Measurements from ENCODE around the gene PDCD11.

The PDCD11 gene

GRCh38 chr10:103450201-103450695 lies 53.8 kb downstream of the PDCD11 start:
- DNase-seq: no peak

GRCh38 chr10:103451091-103451813 lies 54.8 kb downstream of the PDCD11 start:
- DNase-seq: peak; percentile 46

- peak; percentile 51 for DNase-seq
These were observed 55.5 kb downstream of the PDCD11 start, which contains the start of gene CALHM2 for GRCh38 chr10:103451831-103452505. TSS of gene CALHM2 (minus strand) at chr10:103452370. CDS start at chr10:103449941, 2,429 bp downstream.

GRCh38 chr10:103452506-103453230 lies 56.2 kb downstream of the PDCD11 start:
- no peak for DNase-seq

GRCh38 chr10:103454026-103454425 lies 57.6 kb downstream of the PDCD11 start:
- DNase-seq: no peak

GRCh38 chr10:103455235-103455634 lies 58.8 kb downstream of the PDCD11 start:
- no peak for DNase-seq

GRCh38 chr10:103456074-103456660 lies 59.7 kb downstream of the PDCD11 start:
- DNase-seq: no peak

GRCh38 chr10:103457176-103457712 lies 60.8 kb downstream of the PDCD11 start:
- DNase-seq: no peak

- no peak for DNase-seq
These were observed 61.6 kb downstream of the PDCD11 start for GRCh38 chr10:103457896-103458583.

- DNase-seq: no peak
These were observed 62.3 kb downstream of the PDCD11 start, which contains the start of gene CALHM1 for GRCh38 chr10:103458720-103459119. TSS of gene CALHM1 (minus strand) at chr10:103458900. CDS start at chr10:103458751, 149 bp downstream.

GRCh38 chr10:103459615-103460014 lies 63.2 kb downstream of the PDCD11 start:
- no peak for DNase-seq

GRCh38 chr10:103463499-103463898 lies 67.1 kb downstream of the PDCD11 start:
- DNase-seq: no peak

GRCh38 chr10:103465411-103466179 lies 69.2 kb downstream of the PDCD11 start:
- DNase-seq: no peak

- DNase-seq: no peak
These were observed 70.3 kb downstream of the PDCD11 start for GRCh38 chr10:103466734-103467133.

- DNase-seq: no peak
These were observed 71.0 kb downstream of the PDCD11 start for GRCh38 chr10:103467406-103467805.

- no peak for DNase-seq
These were observed 72.8 kb downstream of the PDCD11 start for GRCh38 chr10:103469201-103469600.

GRCh38 chr10:103470761-103471653 lies 74.6 kb downstream of the PDCD11 start:
- DNase-seq: peak; percentile 91

GRCh38 chr10:103472005-103472404 lies 75.6 kb downstream of the PDCD11 start:
- DNase-seq: no peak

GRCh38 chr10:103473261-103473671 lies 76.8 kb downstream of the PDCD11 start:
- DNase-seq: no peak

GRCh38 chr10:103474077-103474476 lies 77.7 kb downstream of the PDCD11 start:
- DNase-seq: no peak
